ENCODE results near the gene FBXO11. TPM values are rescaled to one million over a fixed set of nuclear protein-coding genes. Genes with fewer than 3 reads are reported as not detected.

FBXO11 gene
- polyA plus RNA-seq, 1 donor (not counting 4 experiments of a cell fraction or from before 2014, with no cell fraction given) = 45.5 TPM

- dilution Hi-C loops (cut with MboI; ENCODE audit: extremely low pct_ligation_motif_present, low sequenced_read_pairs) = no loop called here
- peak; percentile 17 for FAIRE-seq
- peaks cover 12% of the 10 kb centered on the region for H3K4me1 ChIP-seq (ENCODE audit: control insufficient read depth, extremely low read depth, insufficient read depth, low read length)
- no peak overlapping the region for H3K27ac ChIP-seq (ENCODE audit: control insufficient read depth, insufficient read depth, low read length)
- no peak overlapping the region for H3K9ac ChIP-seq (ENCODE audit: control insufficient read depth, extremely low read depth, insufficient read depth, low read length)
- H3K9me1 ChIP-seq (ENCODE audit: control insufficient read depth, extremely low read depth, insufficient read depth, low read length) = peaks cover 3% of the 10 kb centered on the region
- H3K9me3 ChIP-seq (ENCODE audit: control insufficient read depth, low read depth, low read length) = no peaks in the 10 kb centered on the region
- peaks cover 5 to 9% of the 10 kb centered on the region in 2 experiments for H3K36me3 ChIP-seq (ENCODE audit: control insufficient read depth in 2 of 2, extremely low read depth in 1 of 2, insufficient read depth in 2 of 2, low read length in 2 of 2)
- H3K4me3 ChIP-seq (ENCODE audit: control insufficient read depth in 2 of 3, extremely low read depth in 1 of 3, insufficient read depth in 2 of 3, low read depth in 1 of 3, low read length in 3 of 3) = no peak overlapping the region
- H3K79me2 ChIP-seq (ENCODE audit: control insufficient read depth, insufficient read depth, low read length) = peaks cover 93% of the 10 kb centered on the region
- no peak overlapping the region for H3K4me2 ChIP-seq (ENCODE audit: control insufficient read depth, extremely low read depth, insufficient read depth, low read depth, low read length)
- H3K27me3 ChIP-seq (ENCODE audit: control insufficient read depth, extremely low read depth, insufficient read depth, low read length) = no peaks in the 10 kb centered on the region
- H4K20me1 ChIP-seq (ENCODE audit: control insufficient read depth, extremely low read depth, insufficient read depth, low read length) = peaks cover 14% of the 10 kb centered on the region
- no peak overlapping the region for H2AFZ ChIP-seq (ENCODE audit: control insufficient read depth, low read length)
- DNase-seq (ENCODE audit: low read depth, low spot score) = no peak
- TF ChIP-seq CTCF (optimal IDR thresholded peaks at IDR 0.05 in 1 of 3, IDR thresholded peaks at IDR 0.05 in 1 of 3, conservative IDR thresholded peaks at IDR 0.05 in 1 of 3; ENCODE audit: extremely low read depth in 1 of 3, insufficient read depth in 2 of 3, low read length in 3 of 3) (no peak), EZH2 (IDR thresholded peaks at IDR 0.05; ENCODE audit: low read length) (no peak)
Observed at GRCh38 chr2:47870641-47871540, 35.4 kb downstream of the FBXO11 start.

- no peaks in the 10 kb centered on the region for H3K9me3 ChIP-seq (ENCODE audit: control insufficient read depth, low read depth, low read length)
- no peak overlapping the region for H3K9ac ChIP-seq (ENCODE audit: control insufficient read depth, extremely low read depth, insufficient read depth, low read length)
- dilution Hi-C loops (cut with MboI; ENCODE audit: extremely low pct_ligation_motif_present, low sequenced_read_pairs) = no loop called here
- H3K36me3 ChIP-seq (ENCODE audit: control insufficient read depth in 2 of 2, extremely low read depth in 1 of 2, insufficient read depth in 2 of 2, low read length in 2 of 2) = peaks cover 5 to 9% of the 10 kb centered on the region in 2 experiments
- H3K4me1 ChIP-seq (ENCODE audit: control insufficient read depth, extremely low read depth, insufficient read depth, low read length) = peaks cover 12% of the 10 kb centered on the region
- peaks cover 14% of the 10 kb centered on the region for H4K20me1 ChIP-seq (ENCODE audit: control insufficient read depth, extremely low read depth, insufficient read depth, low read length)
- TF ChIP-seq CTCF (optimal IDR thresholded peaks at IDR 0.05 in 1 of 3, IDR thresholded peaks at IDR 0.05 in 1 of 3, conservative IDR thresholded peaks at IDR 0.05 in 1 of 3; ENCODE audit: extremely low read depth in 1 of 3, insufficient read depth in 2 of 3, low read length in 3 of 3) = no peak
- no peak for TF ChIP-seq EZH2 (IDR thresholded peaks at IDR 0.05; ENCODE audit: low read length)
- H2AFZ ChIP-seq (ENCODE audit: control insufficient read depth, low read length) = no peak overlapping the region
- H3K27ac ChIP-seq (ENCODE audit: control insufficient read depth, insufficient read depth, low read length) = no peak overlapping the region
- no peak for DNase-seq (ENCODE audit: low read depth, low spot score)
- FAIRE-seq = no peak
- peaks cover 3% of the 10 kb centered on the region for H3K9me1 ChIP-seq (ENCODE audit: control insufficient read depth, extremely low read depth, insufficient read depth, low read length)
- no peak overlapping the region for H3K4me2 ChIP-seq (ENCODE audit: control insufficient read depth, extremely low read depth, insufficient read depth, low read depth, low read length)
- no peaks in the 10 kb centered on the region for H3K27me3 ChIP-seq (ENCODE audit: control insufficient read depth, extremely low read depth, insufficient read depth, low read length)
- H3K4me3 ChIP-seq (ENCODE audit: control insufficient read depth in 2 of 3, extremely low read depth in 1 of 3, insufficient read depth in 2 of 3, low read depth in 1 of 3, low read length in 3 of 3) = no peak overlapping the region
- peaks cover 96% of the 10 kb centered on the region for H3K79me2 ChIP-seq (ENCODE audit: control insufficient read depth, insufficient read depth, low read length)
Observed at GRCh38 chr2:47869859-47870595, 36.3 kb downstream of the FBXO11 start.
